ENCODE data around the gene TRIM44. TPM values are rescaled to one million over a fixed set of nuclear protein-coding genes. Genes with fewer than 3 reads are reported as not detected.

TRIM44 gene
- total RNA-seq, 1 experiment from 2014 or later, result 33.4 TPM

- no peak overlapping the region for H3K27ac ChIP-seq (ENCODE audit: low read depth, low read length)
- no peak overlapping the region for H3K4me2 ChIP-seq (ENCODE audit: low read length)
- H3K79me2 ChIP-seq (ENCODE audit: insufficient read depth, low read length), result no peaks in the 10 kb centered on the region
- TF ChIP-seq MAX (IDR thresholded peaks at IDR 0.05) (no peak), REST (IDR thresholded peaks at IDR 0.05; ENCODE audit: low read depth) (no peak), JUND (IDR thresholded peaks at IDR 0.05) (no peak), YY1 (IDR thresholded peaks at IDR 0.05; ENCODE audit: extremely low read depth, insufficient replicate concordance, low read depth, low read length) (no peak), SP1 (IDR thresholded peaks at IDR 0.05; ENCODE audit: low read depth) (no peak), SIN3A (IDR thresholded peaks at IDR 0.05; ENCODE audit: low read depth) (no peak), POLR2A (IDR thresholded peaks at IDR 0.05; ENCODE audit: borderline replicate concordance, extremely low read depth, insufficient read depth, insufficient read length) (no peak), ELF1 (IDR thresholded peaks at IDR 0.05; ENCODE audit: borderline replicate concordance, low read depth) (no peak), POLR2AphosphoS5 (IDR thresholded peaks at IDR 0.05; ENCODE audit: low read depth, low read length) (no peak), CBX3 (IDR thresholded peaks at IDR 0.05; ENCODE audit: low read depth) (no peak), ZNF274 (IDR thresholded peaks at IDR 0.05; ENCODE audit: low read depth, low read length) (no peak), CTCF (IDR thresholded peaks at IDR 0.05 in 2 of 3, conservative IDR thresholded peaks at IDR 0.05 in 1 of 3; ENCODE audit: borderline replicate concordance in 1 of 3, insufficient read depth in 1 of 3, low read depth in 2 of 3, low read length in 2 of 3) (no peak)
- TF ChIP-seq, protein P1, sequence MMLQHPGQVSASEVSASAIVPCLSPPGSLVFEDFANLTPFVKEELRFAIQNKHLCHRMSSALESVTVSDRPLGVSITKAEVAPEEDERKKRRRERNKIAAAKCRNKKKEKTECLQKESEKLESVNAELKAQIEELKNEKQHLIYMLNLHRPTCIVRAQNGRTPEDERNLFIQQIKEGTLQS (IDR thresholded peaks at IDR 0.05), result no peak
- TF ChIP-seq, protein P2, sequence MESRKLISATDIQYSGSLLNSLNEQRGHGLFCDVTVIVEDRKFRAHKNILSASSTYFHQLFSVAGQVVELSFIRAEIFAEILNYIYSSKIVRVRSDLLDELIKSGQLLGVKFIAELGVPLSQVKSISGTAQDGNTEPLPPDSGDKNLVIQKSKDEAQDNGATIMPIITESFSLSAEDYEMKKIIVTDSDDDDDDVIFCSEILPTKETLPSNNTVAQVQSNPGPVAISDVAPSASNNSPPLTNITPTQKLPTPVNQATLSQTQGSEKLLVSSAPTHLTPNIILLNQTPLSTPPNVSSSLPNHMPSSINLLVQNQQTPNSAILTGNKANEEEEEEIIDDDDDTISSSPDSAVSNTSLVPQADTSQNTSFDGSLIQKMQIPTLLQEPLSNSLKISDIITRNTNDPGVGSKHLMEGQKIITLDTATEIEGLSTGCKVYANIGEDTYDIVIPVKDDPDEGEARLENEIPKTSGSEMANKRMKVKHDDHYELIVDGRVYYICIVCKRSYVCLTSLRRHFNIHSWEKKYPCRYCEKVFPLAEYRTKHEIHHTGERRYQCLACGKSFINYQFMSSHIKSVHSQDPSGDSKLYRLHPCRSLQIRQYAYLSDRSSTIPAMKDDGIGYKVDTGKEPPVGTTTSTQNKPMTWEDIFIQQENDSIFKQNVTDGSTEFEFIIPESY (IDR thresholded peaks at IDR 0.05; ENCODE audit: extremely low read depth, insufficient replicate concordance, low read length), result no peak
- no peak overlapping the region for H2AFZ ChIP-seq (ENCODE audit: low read depth, low read length, poor library complexity, severe bottlenecking)
- no peaks in the 10 kb centered on the region for H3K4me1 ChIP-seq (ENCODE audit: control insufficient read depth in 1 of 2, insufficient read depth in 2 of 2, low read length in 2 of 2)
- no peaks in the 10 kb centered on the region for H4K20me1 ChIP-seq (ENCODE audit: insufficient read depth)
- ChIA-PET CTCF (interaction anchor here (0.8 kb wide), 1 partner anchor 57 kb away, joined by 4 read pairs; no protein-coding TSS in a partner anchor), POLR2A (no interaction called here), RAD21 (ENCODE audit: low non-redundant PET in 1 of 2, low total read pairs in 2 of 2, uncharacterized antibody in 2 of 2, unreplicated experiment in 2 of 2) (no interaction called here)
- DNase-seq (ENCODE audit: low read depth, low spot score), result no peak
- no peak overlapping the region for H3K9ac ChIP-seq (ENCODE audit: low read length)
- BruUV-seq (replicated peaks), result no TSS peak
- intact Hi-C loops (cut with micrococcal nuclease), result no loop called here
- no peaks in the 10 kb centered on the region for H3K27me3 ChIP-seq (ENCODE audit: insufficient read depth, low read length)
- H3K9me3 ChIP-seq (ENCODE audit: control insufficient read depth in 1 of 2, insufficient read depth in 1 of 2, low read depth in 1 of 2, low read length in 2 of 2), result no peaks in the 10 kb centered on the region
- no peaks in the 10 kb centered on the region for H3K9me2 ChIP-seq (ENCODE audit: insufficient read depth)
- ATAC-seq, result no peak
- no peaks in the 10 kb centered on the region for H3K36me3 ChIP-seq (ENCODE audit: control insufficient read depth in 1 of 2, insufficient read depth in 2 of 2, low read length in 2 of 2)
- H3K4me3 ChIP-seq (replicated peaks in 1 of 2; ENCODE audit: low read depth in 1 of 2, low read length in 2 of 2), result no peak overlapping the region
These were observed 102.6 kb downstream of the TRIM44 start for GRCh38 chr11:35765211-35765610.

Data from HCT116 (cell line).